ES-I3 (cell line): Measurements from ENCODE around the gene ILDR1.

Source experiments
- H3K36me3 ChIP-seq: 2 replicates; pipeline ENCODE4 v1.6.1; 2013; ENCODE audit warnings: mild to moderate bottlenecking, low read length, control low read depth, moderate library complexity; ENCODE audit not compliant: insufficient read depth
- H3K4me1 ChIP-seq: 2 replicates; pipeline ENCODE4 v1.6.1; 2013; ENCODE audit warnings: mild to moderate bottlenecking, control low read depth, low read length; ENCODE audit not compliant: insufficient read depth
- H3K9ac ChIP-seq: 2 replicates; pipeline ENCODE4 v1.6.1; 2013; ENCODE audit warnings: low read depth, mild to moderate bottlenecking, low read length, moderate library complexity
- H3K9me3 ChIP-seq: 2 replicates; pipeline ENCODE4 v1.6.1; 2013; ENCODE audit warnings: mild to moderate bottlenecking, low read length, moderate library complexity; ENCODE audit not compliant: control insufficient read depth, insufficient read depth

The ILDR1 gene

DNA sequence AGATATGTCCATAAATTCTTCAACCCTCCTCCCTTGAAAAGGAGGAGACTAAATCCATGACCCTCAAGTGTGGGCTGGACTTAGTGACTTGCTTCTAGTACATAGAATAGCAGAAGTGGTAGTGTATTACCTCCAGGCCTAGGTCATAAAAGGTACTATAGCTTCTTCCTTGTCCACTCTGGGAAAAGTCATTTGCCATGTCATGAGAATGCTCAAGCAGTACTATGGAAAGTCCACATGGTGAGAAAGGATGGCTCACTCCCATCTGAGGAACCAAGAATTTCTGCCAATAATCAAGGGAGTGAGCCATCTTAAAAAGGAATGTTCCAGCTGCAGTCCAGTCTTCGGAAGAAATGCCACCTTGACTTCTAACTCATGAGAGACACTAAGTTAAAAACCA is 10.5 kb upstream of the ILDR1 start:
- Histone ChIP-seq H3K9ac (no peak overlapping the region), H3K36me3 (no peaks in the 10 kb centered on the region), H3K4me1 (no peaks in the 10 kb centered on the region), H3K9me3 (no peaks in the 10 kb centered on the region; the same call in 1 of the 2 replicates)

DNA sequence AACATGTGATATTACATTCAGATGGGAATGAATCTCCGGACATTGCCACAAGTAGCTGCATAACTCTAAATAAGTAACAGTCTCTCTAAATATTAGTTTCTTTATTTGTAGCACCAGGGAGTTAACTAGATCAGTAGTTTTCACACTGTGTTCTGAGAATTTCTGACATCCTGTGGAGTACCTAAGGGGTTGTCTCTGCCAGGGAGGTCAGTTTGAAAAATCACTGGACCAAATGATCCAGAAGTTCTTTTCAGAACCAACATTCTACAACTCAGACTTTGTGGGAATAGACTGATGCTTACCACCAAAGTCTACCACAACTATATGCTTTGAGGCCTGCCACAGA is 9.0 kb upstream of the ILDR1 start:
- H3K36me3 ChIP-seq = no peaks in the 10 kb centered on the region
- no peaks in the 10 kb centered on the region for H3K4me1 ChIP-seq
- no peak overlapping the region for H3K9ac ChIP-seq
- H3K9me3 ChIP-seq = no peaks in the 10 kb centered on the region

DNA sequence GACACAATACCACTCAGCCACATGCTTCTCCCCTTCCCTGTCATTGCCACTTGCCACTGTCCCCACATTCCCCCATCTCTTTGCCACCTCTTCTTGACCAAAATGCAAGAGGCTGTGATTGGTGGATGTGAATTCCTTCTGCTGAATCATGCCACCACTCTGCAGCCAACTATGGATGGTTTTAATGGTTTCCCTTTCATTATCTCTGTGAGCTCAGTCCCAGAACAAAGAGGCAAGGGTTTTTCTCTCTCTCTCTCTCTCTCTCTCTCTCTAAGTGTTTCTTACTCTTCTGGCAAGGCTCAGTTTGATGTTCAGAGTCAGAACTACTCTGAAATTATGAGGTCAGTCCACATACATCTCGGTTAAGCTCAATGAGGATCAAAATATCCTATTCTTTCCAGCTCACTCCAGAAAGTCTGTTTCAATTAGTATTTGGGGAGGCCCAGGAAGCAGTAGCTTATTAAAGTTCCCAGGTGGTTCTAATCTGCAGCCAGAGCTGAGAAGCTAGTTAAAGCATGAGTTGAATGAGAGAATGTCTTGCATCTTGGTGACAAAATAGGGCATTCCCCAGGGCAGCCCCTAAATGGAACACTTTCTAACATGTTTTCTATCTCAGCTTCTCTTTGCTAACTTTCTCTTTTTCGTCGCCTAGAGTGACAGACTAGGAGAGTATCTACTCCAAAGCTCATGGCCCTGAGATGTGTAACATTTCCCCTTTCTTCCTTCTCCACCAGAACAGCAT is 8.5 kb upstream of the ILDR1 start:
- Histone ChIP-seq H3K9me3 (no peaks in the 10 kb centered on the region), H3K9ac (no peak overlapping the region), H3K36me3 (no peaks in the 10 kb centered on the region), H3K4me1 (no peaks in the 10 kb centered on the region)

DNA sequence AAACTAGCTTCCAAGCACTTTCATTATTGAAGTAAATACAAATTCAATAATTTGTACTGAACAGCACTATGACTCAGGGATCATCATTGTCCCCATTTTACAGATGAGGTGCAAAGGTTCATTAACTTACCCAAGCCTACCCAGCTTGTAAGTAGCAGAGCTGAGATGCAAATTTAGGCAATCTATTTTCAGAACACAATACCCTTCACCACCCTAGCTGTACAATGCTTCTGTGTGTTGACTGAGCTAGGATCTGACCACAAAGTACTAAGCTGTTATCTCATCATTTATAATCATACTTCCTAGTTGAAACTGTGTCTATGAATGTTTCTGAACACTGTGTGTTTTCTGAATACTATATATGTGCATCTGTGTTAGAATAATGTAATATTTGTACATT is 3.2 kb upstream of the ILDR1 start:
- H3K36me3 ChIP-seq = no peaks in the 10 kb centered on the region
- H3K4me1 ChIP-seq = no peaks in the 10 kb centered on the region
- no peak overlapping the region for H3K9ac ChIP-seq
- no peaks in the 10 kb centered on the region for H3K9me3 ChIP-seq

DNA sequence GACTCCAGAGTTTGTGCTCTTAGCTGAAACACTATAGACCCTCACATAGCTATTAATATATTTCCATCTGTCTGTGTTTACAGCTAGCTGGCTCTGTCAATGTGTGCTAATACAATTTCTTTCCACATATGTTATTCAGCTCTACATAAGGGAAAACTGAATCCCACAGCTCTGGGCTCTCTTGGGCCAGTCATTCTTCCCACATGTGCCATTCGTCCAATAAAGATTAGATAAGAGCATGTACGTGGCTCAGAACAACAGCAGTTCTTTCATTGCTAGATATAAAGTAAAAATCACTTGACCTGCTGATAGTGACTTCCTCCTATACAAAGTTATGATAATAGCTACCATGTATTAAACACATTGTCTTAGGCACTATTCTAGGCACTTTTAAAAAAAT is 2.8 kb upstream of the ILDR1 start:
- no peaks in the 10 kb centered on the region for H3K4me1 ChIP-seq
- no peaks in the 10 kb centered on the region for H3K36me3 ChIP-seq
- H3K9ac ChIP-seq = no peak overlapping the region
- H3K9me3 ChIP-seq = no peaks in the 10 kb centered on the region

DNA sequence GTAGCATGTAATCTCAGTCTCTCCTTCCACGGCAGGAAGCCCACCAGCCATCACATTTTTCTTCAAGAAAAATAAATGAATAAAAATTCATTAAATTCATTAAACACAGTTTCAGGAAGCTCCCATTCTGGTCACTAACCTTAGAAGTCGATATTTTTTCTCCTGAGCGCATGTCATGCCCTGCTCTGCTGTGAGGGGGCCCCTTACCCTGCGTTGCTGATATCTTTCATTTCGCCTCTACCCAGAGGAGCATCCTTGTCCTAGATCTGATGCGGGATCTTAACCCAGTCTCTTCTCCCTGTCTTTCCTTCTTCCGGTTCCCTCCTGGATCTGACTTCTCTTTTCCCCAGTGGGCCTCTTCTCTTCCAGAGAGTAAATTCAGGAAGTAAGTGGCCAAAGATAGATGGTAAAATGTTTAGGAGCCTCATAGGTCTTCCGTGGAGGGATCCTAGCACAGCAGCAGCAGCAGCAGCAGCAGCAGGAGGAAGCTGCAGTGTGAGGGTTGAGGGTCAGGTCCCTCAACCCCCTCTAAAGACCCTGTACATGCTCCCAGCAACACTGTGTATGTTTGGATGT is 1.4 kb upstream of the ILDR1 start:
- Histone ChIP-seq H3K36me3 (no peaks in the 10 kb centered on the region), H3K9ac (no peak overlapping the region), H3K9me3 (no peaks in the 10 kb centered on the region), H3K4me1 (no peaks in the 10 kb centered on the region)

DNA sequence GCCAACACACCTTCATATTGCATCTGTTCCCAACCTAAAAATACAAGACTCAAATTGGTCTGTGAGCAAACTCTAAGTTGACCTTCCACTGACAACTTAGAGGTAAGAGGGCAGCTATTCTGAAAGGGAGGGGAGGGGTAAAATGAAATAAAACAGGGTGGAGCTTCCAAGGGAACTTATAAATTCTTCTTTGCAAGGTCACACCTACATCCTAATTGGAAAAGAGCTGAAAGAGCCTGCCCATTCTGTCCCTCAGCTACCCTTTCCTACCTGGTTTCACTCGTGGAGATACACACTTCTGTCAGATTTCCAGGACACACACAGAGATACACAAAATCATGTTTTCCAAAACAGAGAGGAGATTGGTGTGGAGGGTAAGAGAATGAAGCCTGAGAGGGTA is 1.0 kb downstream of the ILDR1 start:
- no peak overlapping the region for H3K9ac ChIP-seq
- no peaks in the 10 kb centered on the region for H3K9me3 ChIP-seq
- no peaks in the 10 kb centered on the region for H3K4me1 ChIP-seq
- no peaks in the 10 kb centered on the region for H3K36me3 ChIP-seq

DNA sequence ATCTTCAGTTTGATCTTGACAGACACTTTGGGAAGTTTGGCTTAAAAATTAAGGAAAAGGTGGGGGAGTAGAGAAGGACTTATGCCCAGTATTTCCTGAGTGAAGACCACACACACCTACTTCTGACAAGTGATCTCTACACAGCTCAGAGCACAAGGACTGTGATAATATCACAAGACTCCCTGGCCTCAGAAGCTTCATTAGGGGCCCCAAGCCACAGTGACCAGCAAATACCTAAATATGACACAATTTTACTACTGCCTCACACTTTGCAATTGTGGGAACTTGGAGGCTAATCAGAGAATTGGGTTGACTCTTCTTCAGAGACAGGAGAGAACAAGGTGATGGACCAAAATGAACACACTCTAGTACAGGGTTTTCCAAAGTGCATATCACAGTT is 2.6 kb downstream of the ILDR1 start:
- no peak overlapping the region for H3K9ac ChIP-seq
- no peaks in the 10 kb centered on the region for H3K9me3 ChIP-seq
- H3K4me1 ChIP-seq = no peaks in the 10 kb centered on the region
- H3K36me3 ChIP-seq = no peaks in the 10 kb centered on the region

DNA sequence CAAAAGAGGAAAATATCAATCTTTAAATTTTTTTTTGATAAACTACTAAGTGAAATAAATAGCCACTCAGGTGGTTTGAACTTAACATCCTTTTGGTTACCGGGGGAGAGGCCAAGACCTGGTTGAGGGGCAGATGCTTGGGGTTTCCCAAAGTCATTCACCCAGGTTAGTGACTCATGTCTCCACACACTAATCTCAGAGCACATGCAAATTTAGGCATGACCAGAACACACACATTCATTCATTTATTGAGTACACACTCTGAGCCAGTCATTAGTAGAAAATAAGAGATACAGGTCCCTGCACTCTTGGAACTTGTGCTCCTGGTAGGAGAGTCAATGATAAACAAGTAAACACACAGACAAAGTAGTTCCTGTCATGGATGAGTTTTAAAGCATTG is 7.3 kb downstream of the ILDR1 start:
- Histone ChIP-seq H3K4me1 (no peaks in the 10 kb centered on the region), H3K9me3 (no peaks in the 10 kb centered on the region)

DNA sequence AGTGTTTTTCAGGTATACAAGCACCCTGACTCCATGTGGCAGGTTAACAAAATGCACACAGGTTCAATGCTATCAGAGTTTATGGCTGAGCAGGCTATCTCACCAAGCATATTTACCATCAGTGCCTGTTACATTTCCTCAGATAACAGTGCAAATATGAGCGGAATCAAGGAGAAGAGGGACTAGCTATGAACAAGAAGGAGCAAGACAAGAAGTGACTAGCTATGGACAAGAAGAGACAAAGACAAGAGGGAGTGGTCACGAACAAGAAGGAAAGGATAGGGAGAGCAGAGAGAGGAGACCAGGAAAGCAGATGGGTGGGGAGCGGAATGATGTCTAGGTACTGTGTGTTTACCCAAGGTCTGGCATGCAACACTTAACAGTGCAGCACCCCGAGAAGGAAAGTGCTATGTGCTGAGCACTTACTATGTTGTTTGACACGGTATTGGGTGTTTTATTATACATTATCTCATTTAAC is 8.6 kb downstream of the ILDR1 start:
- Histone ChIP-seq H3K36me3 (no peaks in the 10 kb centered on the region), H3K4me1 (no peaks in the 10 kb centered on the region), H3K9ac (no peak overlapping the region), H3K9me3 (no peaks in the 10 kb centered on the region)

More for the DNA sequence above, 7.3 kb downstream of the ILDR1 start:
- H3K9ac ChIP-seq = no peak overlapping the region
- H3K36me3 ChIP-seq = no peaks in the 10 kb centered on the region

DNA sequence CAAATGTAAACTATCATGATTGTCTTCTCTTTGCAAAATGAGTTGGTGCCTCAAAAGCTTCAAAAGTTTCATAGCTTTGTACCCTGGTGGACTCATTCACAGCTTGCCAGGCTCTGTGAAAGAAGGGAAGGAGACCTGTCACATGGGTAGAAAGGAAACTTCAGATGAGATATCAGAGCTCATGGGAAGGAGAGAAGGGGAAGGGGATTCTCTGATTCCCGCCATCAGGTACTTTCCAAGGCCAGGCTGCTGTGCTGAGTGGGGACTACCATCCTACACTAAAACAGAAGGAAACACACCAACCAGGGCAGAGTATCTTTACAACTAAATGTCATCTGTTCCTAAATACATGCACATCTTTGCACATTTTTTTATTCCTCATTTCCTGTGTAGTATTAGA is 9.2 kb downstream of the ILDR1 start:
- no peaks in the 10 kb centered on the region for H3K36me3 ChIP-seq
- no peaks in the 10 kb centered on the region for H3K4me1 ChIP-seq
- no peak overlapping the region for H3K9ac ChIP-seq
- no peaks in the 10 kb centered on the region for H3K9me3 ChIP-seq

DNA sequence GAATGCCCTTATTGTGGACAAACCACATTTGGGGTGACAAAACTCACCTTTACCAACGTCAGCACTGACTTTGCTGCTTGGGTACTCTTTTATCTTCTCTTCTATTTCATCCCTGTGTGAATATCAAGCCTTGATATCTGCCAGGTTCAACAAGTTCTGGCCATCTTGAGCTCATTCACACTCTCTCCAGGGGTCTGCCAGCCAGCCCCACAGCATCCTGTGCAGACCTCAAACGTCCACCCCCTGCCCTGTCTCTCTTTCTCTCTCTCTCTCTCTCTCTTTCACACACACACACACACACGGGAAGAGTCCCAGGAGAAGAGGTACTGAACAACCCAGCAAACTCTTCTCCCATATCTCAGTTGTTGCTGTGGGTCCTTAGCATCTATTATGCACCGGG is 10.7 kb downstream of the ILDR1 start:
- Histone ChIP-seq H3K9ac (no peak overlapping the region), H3K9me3 (no peaks in the 10 kb centered on the region), H3K36me3 (no peaks in the 10 kb centered on the region), H3K4me1 (no peaks in the 10 kb centered on the region)

DNA sequence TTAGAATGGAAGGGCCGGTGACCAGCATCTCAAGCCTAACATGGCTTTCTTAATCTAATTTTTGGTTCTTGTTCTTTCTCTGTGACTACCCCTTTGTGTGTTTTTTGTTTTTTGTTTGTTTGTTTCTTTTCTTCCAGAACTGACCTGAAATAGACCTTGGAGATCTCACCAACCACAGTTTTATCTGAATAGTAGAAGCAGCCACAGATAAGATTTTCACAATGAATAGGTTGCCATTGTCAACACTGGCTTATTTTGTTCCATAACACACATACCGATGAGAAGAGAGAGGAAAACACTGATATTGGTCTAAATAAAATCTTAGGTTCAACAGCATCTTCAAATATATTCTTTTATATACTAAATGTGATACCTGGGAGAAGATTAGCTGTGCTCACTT is 11.5 kb downstream of the ILDR1 start:
- no peaks in the 10 kb centered on the region for H3K9me3 ChIP-seq
- no peaks in the 10 kb centered on the region for H3K36me3 ChIP-seq
- no peak overlapping the region for H3K9ac ChIP-seq
- H3K4me1 ChIP-seq = no peaks in the 10 kb centered on the region

DNA sequence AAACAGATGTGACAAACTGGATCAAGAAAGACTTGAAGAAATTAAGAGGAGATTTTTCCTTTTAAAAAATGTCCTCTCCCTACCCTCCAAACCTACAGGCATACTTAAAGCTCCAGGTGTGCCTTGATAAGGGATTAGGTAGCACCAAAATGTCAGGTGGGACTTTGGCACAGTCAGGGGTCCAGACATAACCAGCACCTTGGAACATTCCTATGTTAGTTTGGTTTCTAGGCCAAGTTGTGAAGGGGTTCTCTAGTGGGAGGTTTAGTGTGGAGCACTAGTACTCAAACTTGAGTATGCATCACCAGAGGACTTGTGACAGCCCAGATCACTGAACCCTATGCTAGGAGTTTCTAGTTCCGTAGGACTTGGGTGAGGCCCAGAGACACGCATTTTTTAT is 13.9 kb downstream of the ILDR1 start:
- Histone ChIP-seq H3K4me1 (peaks cover 15% of the 10 kb centered on the region), H3K36me3 (no peaks in the 10 kb centered on the region), H3K9ac (no peak overlapping the region), H3K9me3 (no peaks in the 10 kb centered on the region)

DNA sequence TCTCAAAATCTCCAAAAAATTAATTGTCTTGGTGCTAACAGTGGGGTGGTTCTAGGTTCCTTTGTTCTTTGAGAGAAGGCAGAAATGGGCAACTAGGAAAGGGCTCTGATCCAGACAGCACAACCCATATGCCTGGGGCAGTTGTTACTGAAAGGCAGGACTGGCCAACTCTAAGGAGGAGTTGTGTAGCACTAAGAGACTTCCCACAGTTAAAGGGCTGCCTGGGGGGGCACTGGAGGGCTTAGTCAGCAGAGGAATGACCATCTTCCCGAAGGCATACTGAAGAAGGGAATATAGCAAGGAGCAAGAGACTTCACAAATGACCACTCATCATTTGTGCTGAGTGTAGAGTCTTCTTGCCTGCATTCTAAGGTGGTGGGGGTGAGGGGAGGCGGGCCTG is 15.8 kb downstream of the ILDR1 start:
- no peaks in the 10 kb centered on the region for H3K36me3 ChIP-seq
- no peaks in the 10 kb centered on the region for H3K9me3 ChIP-seq
- H3K4me1 ChIP-seq = peaks cover 15% of the 10 kb centered on the region
- H3K9ac ChIP-seq = no peak overlapping the region
